Measurements from ENCODE around the gene TMPRSS2. TPM values are rescaled to one million over a fixed set of nuclear protein-coding genes. Genes with fewer than 3 reads are reported as not detected.

The TMPRSS2 gene
- total RNA-seq, 1 donor from 2014 or later, result 0.99 TPM

- Histone ChIP-seq H3K27me3 (no peaks in the 10 kb centered on the region), H3K4me1 (no peaks in the 10 kb centered on the region), H2AFZ (replicated peaks) (no peak overlapping the region), H3K27ac (no peak overlapping the region), H3F3A (ENCODE audit: low read depth) (no peaks in the 10 kb centered on the region), H3K9me3 (ENCODE audit: low read depth) (no peaks in the 10 kb centered on the region), H4K20me1 (ENCODE audit: low read depth) (no peaks in the 10 kb centered on the region), H3K36me3 (no peaks in the 10 kb centered on the region), H3K4me2 (no peak overlapping the region), H3K9ac (no peak overlapping the region), H3K4me3 (no peak overlapping the region), H3K79me2 (ENCODE audit: low read depth) (no peaks in the 10 kb centered on the region)
- Mint-ChIP-seq H3K9me3 (peaks cover 12% of the 10 kb centered on the region), H3K4me3 (no peak overlapping the region), H3K27ac (no peak overlapping the region), H3K4me1 (no peaks in the 10 kb centered on the region), H3K36me3 (no peaks in the 10 kb centered on the region), H3K27me3 (ENCODE audit: insufficient read depth, low read depth) (no peaks in the 10 kb centered on the region)
- TF ChIP-seq EZH2 (IDR thresholded peaks at IDR 0.05) (no peak), EZH2phosphoT487 (IDR thresholded peaks at IDR 0.05) (no peak), CTCF (IDR thresholded peaks at IDR 0.05) (no peak)
- DNase-seq (ENCODE audit: low spot score), result no peak
Observed at GRCh38 chr21:41519806-41520559, 12.0 kb upstream of the TMPRSS2 start.

GRCh38 chr21:41518757-41519156, 10.8 kb upstream of the TMPRSS2 start:
- Histone ChIP-seq H3K27me3 (no peaks in the 10 kb centered on the region), H3K79me2 (ENCODE audit: low read depth) (no peaks in the 10 kb centered on the region), H3K4me3 (no peak overlapping the region), H2AFZ (replicated peaks) (no peak overlapping the region), H3K4me2 (no peak overlapping the region), H3K27ac (no peak overlapping the region), H3K9me3 (ENCODE audit: low read depth) (no peaks in the 10 kb centered on the region), H4K20me1 (ENCODE audit: low read depth) (no peaks in the 10 kb centered on the region), H3K4me1 (no peaks in the 10 kb centered on the region), H3K36me3 (no peaks in the 10 kb centered on the region), H3F3A (ENCODE audit: low read depth) (no peaks in the 10 kb centered on the region), H3K9ac (no peak overlapping the region)
- no peak overlapping the region for H3K4me3 Mint-ChIP-seq
- no peak for DNase-seq (ENCODE audit: low spot score)
- H3K27me3 Mint-ChIP-seq (ENCODE audit: insufficient read depth, low read depth), result no peaks in the 10 kb centered on the region
- H3K36me3 Mint-ChIP-seq, result no peaks in the 10 kb centered on the region
- H3K4me1 Mint-ChIP-seq, result no peaks in the 10 kb centered on the region
- peaks cover 12% of the 10 kb centered on the region for H3K9me3 Mint-ChIP-seq
- no peak for TF ChIP-seq EZH2 (IDR thresholded peaks at IDR 0.05)
- no peak for TF ChIP-seq CTCF (IDR thresholded peaks at IDR 0.05)
- TF ChIP-seq EZH2phosphoT487 (IDR thresholded peaks at IDR 0.05), result no peak
- H3K27ac Mint-ChIP-seq, result no peak overlapping the region

GRCh38 chr21:41511858-41512257, 3.9 kb upstream of the TMPRSS2 start:
- no peaks in the 10 kb centered on the region for H3K4me1 Mint-ChIP-seq
- no peak for TF ChIP-seq EZH2phosphoT487 (IDR thresholded peaks at IDR 0.05)
- H3K27me3 ChIP-seq, result peaks cover 31% of the 10 kb centered on the region
- H3K27me3 Mint-ChIP-seq (ENCODE audit: insufficient read depth, low read depth), result peaks cover 33% of the 10 kb centered on the region
- no peak overlapping the region for H2AFZ ChIP-seq (replicated peaks)
- no peaks in the 10 kb centered on the region for H3K36me3 ChIP-seq
- peaks cover 14% of the 10 kb centered on the region for H3K9me3 Mint-ChIP-seq
- H3K9me3 ChIP-seq (ENCODE audit: low read depth), result no peaks in the 10 kb centered on the region
- no peak overlapping the region for H3K4me3 Mint-ChIP-seq
- H3K36me3 Mint-ChIP-seq, result no peaks in the 10 kb centered on the region
- H3K9ac ChIP-seq, result no peak overlapping the region
- no peak overlapping the region for H3K4me2 ChIP-seq
- no peak for DNase-seq (ENCODE audit: low spot score)
- peaks cover under 1% of the 10 kb centered on the region for H3F3A ChIP-seq (ENCODE audit: low read depth)
- no peaks in the 10 kb centered on the region for H3K79me2 ChIP-seq (ENCODE audit: low read depth)
- H3K4me1 ChIP-seq, result no peaks in the 10 kb centered on the region
- H3K27ac Mint-ChIP-seq, result no peak overlapping the region
- H3K4me3 ChIP-seq, result no peak overlapping the region
- no peak overlapping the region for H3K27ac ChIP-seq
- H4K20me1 ChIP-seq (ENCODE audit: low read depth), result no peaks in the 10 kb centered on the region

GRCh38 chr21:41510500-41510899, 2.5 kb upstream of the TMPRSS2 start:
- H2AFZ ChIP-seq (replicated peaks), result no peak overlapping the region
- Mint-ChIP-seq H3K27me3 (ENCODE audit: insufficient read depth, low read depth) (peaks cover 44% of the 10 kb centered on the region), H3K27ac (no peak overlapping the region)

More at GRCh38 chr21:41510500-41510899, 2.5 kb upstream of the TMPRSS2 start:
- Histone ChIP-seq H3K4me1 (peaks cover 6% of the 10 kb centered on the region), H3K4me2 (no peak overlapping the region), H3F3A (ENCODE audit: low read depth) (peaks cover 5% of the 10 kb centered on the region), H3K36me3 (no peaks in the 10 kb centered on the region), H4K20me1 (ENCODE audit: low read depth) (peaks cover 7% of the 10 kb centered on the region), H3K4me3 (no peak overlapping the region), H3K9me3 (ENCODE audit: low read depth) (no peaks in the 10 kb centered on the region), H3K9ac (no peak overlapping the region), H3K79me2 (ENCODE audit: low read depth) (no peaks in the 10 kb centered on the region), H3K27ac (no peak overlapping the region), H3K27me3 (peaks cover 44% of the 10 kb centered on the region)
- no peak overlapping the region for H3K4me3 Mint-ChIP-seq
- peaks cover 2% of the 10 kb centered on the region for H3K9me3 Mint-ChIP-seq
- TF ChIP-seq EZH2phosphoT487 (IDR thresholded peaks at IDR 0.05) (no peak), CTCF (IDR thresholded peaks at IDR 0.05) (no peak), EZH2 (IDR thresholded peaks at IDR 0.05) (no peak)
- no peaks in the 10 kb centered on the region for H3K4me1 Mint-ChIP-seq
- DNase-seq (ENCODE audit: low spot score), result no peak
- H3K36me3 Mint-ChIP-seq, result no peaks in the 10 kb centered on the region
